C4-2B (cell line): Measurements from ENCODE around the gene PGLYRP3.

Experiments
- CTCF ChIP-seq: fragments of 450-650 bp; conservative IDR thresholded peaks from 2 replicates; pipeline ENCODE4 v1.5.1; 2017; ENCODE audit warnings: mild to moderate bottlenecking
- ZFX ChIP-seq: fragments of 450-650 bp; IDR thresholded peaks from 2 replicates; pipeline ENCODE4 v1.6.1; 2017

- TF ChIP-seq ZFX (no peak), CTCF (no peak)
Observed at GRCh38 chr1:153361480-153362109, 48.8 kb upstream of the PGLYRP3 start.
